ENCODE measurements around the gene DDT. TPM values are rescaled to one million over a fixed set of nuclear protein-coding genes. Genes with fewer than 3 reads are reported as not detected.

The DDT gene
- total and polyA plus RNA-seq, 4 donors: 352 to 1,291 (median 801) TPM

GRCh38 chr22:24009227-24010017 lies 35.2 kb upstream of the DDT start:
- Histone ChIP-seq H3K9ac (ENCODE audit: low read depth in 1 of 2, low read length in 2 of 2) (no peak overlapping the region), H3K36me3 (ENCODE audit: control insufficient read depth in 4 of 4, insufficient read depth in 3 of 4, low read depth in 1 of 4, low read length in 3 of 4) (no peaks in the 10 kb centered on the region), H3K27ac (ENCODE audit: low read depth in 1 of 2, low read length in 2 of 2) (no peak overlapping the region), H3K9me3 (ENCODE audit: control insufficient read depth in 4 of 4, low read length in 3 of 4) (no peaks in the 10 kb centered on the region), H3K27me3 (ENCODE audit: control insufficient read depth in 4 of 4, insufficient read depth in 4 of 4, low read length in 3 of 4) (no peaks in the 10 kb centered on the region), H3K4me3 (ENCODE audit: low read depth in 1 of 3, low read length in 3 of 3) (no peak overlapping the region), H3K4me1 (ENCODE audit: control insufficient read depth in 4 of 4, insufficient read depth in 4 of 4, low read length in 3 of 4) (peaks cover 0 to 16% (median 11%) of the 10 kb centered on the region in 4 donors)
- WGBS: 93% methylated on average over 7 of the region's 7 CpGs
- TF ChIP-seq RXRA (IDR thresholded peaks at IDR 0.05): no peak
- TF ChIP-seq, protein P1, sequence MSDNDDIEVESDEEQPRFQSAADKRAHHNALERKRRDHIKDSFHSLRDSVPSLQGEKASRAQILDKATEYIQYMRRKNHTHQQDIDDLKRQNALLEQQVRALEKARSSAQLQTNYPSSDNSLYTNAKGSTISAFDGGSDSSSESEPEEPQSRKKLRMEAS (IDR thresholded peaks at IDR 0.05): no peak
- no peak for TF ChIP-seq HNF4A (conservative IDR thresholded peaks at IDR 0.05)
- no peak for TF ChIP-seq SP1 (IDR thresholded peaks at IDR 0.05)
- TF ChIP-seq JUND (IDR thresholded peaks at IDR 0.05): no peak
- TF ChIP-seq FOXA2 (IDR thresholded peaks at IDR 0.05): no peak
- TF ChIP-seq HNF4G (IDR thresholded peaks at IDR 0.05): no peak
- no peak for TF ChIP-seq CTCF (IDR thresholded peaks at IDR 0.05; ENCODE audit: low read depth, low read length, missing input control)
- no peak for TF ChIP-seq EGR1 (IDR thresholded peaks at IDR 0.05; ENCODE audit: low read depth in 2 of 2)
- no peak for TF ChIP-seq REST (IDR thresholded peaks at IDR 0.05)
- TF ChIP-seq FOXA1 (IDR thresholded peaks at IDR 0.05): no peak
- DNase-seq (ENCODE audit: low spot score): no peak

DNA sequence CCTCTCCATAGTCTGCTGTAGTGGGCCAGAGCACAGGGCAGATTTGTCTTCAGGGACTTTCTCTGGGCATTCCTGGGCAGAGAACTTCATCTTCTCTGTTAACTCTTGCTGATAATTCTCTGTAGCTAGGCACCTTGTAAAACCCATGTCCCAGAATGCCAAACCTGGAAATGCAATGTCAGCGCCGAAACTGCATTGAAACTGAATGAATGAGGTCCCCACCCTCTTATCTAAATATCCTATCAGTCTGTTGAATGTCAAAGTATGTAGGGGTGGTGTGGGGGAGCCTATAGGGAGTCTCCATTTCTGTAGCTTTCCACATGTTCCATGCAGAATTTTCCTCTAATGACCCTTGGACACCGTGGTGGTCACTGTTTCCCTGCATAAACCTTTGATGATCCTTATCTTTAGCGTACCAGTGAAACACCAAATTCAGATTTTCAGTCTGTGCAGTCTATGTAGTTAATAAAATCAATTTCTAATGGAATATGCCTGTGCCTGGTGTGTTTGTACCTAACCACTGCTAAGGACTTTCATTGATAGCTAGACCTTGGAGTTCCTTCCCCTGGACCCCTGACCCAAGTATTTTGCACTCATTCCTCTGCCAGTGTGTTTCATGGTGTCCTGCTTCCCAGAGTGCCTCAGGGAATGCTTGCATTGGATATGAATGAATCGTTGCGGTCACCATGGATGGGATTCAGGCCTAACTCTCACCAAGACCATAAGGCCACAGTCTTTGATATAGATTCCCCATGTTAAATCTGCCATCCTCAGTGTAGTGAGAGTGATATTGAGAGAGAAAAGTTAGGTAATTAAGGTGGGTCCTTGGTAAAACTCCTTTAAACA lies 34.4 kb upstream of the DDT start:
- TF ChIP-seq SP1 (IDR thresholded peaks at IDR 0.05) (no peak), REST (IDR thresholded peaks at IDR 0.05) (no peak), TAF1 (conservative IDR thresholded peaks at IDR 0.05) (no peak), FOXA1 (IDR thresholded peaks at IDR 0.05) (no peak)
- TF ChIP-seq, protein P1 (IDR thresholded peaks at IDR 0.05): no peak
- peaks cover 0 to 16% (median 11%) of the 10 kb centered on the region in 4 donors for H3K4me1 ChIP-seq (ENCODE audit: control insufficient read depth in 4 of 4, insufficient read depth in 4 of 4, low read length in 3 of 4)
- 88% methylated on average over 6 of the region's 6 CpGs for WGBS
- no peaks in the 10 kb centered on the region for H3K36me3 ChIP-seq (ENCODE audit: control insufficient read depth in 4 of 4, insufficient read depth in 3 of 4, low read depth in 1 of 4, low read length in 3 of 4)
- H3K4me3 ChIP-seq (ENCODE audit: low read depth in 1 of 3, low read length in 3 of 3): no peak overlapping the region
- no peak for DNase-seq (ENCODE audit: low spot score)
- H3K27ac ChIP-seq (ENCODE audit: low read depth in 1 of 2, low read length in 2 of 2): no peak overlapping the region
- no peaks in the 10 kb centered on the region for H3K27me3 ChIP-seq (ENCODE audit: control insufficient read depth in 4 of 4, insufficient read depth in 4 of 4, low read length in 3 of 4)
- no peak overlapping the region for H3K9ac ChIP-seq (ENCODE audit: low read depth in 1 of 2, low read length in 2 of 2)
- no peaks in the 10 kb centered on the region for H3K9me3 ChIP-seq (ENCODE audit: control insufficient read depth in 4 of 4, low read length in 3 of 4)

Measured in liver (tissue), 9 donors.